Hypothalamus (tissue), 51 donors: ENCODE data around the gene MTG2.

Experiments
- DNase-seq, 51 donors: peaks; one replicate each; lab custom pipeline; 2025; lab: John Stamatoyannopoulos, UW

The MTG2 gene

GRCh38 chr20:62242176-62242575 is 59.3 kb downstream of the MTG2 start:
- DNase-seq: no peak

GRCh38 chr20:62243106-62243505 is 60.3 kb downstream of the MTG2 start:
- no peak for DNase-seq

- no peak for DNase-seq
Measured at GRCh38 chr20:62243906-62244515, 61.2 kb downstream of the MTG2 start.

- DNase-seq: no peak
Measured at GRCh38 chr20:62244644-62245108, 61.8 kb downstream of the MTG2 start.

- DNase-seq: peak in 4 of 51 donors; percentile 6 to 20 (median 17)
Measured at GRCh38 chr20:62245911-62246280, 63.1 kb downstream of the MTG2 start.

GRCh38 chr20:62246431-62246830 is 63.6 kb downstream of the MTG2 start:
- DNase-seq: no peak

GRCh38 chr20:62246872-62247652 is 64.2 kb downstream of the MTG2 start:
- no peak for DNase-seq

GRCh38 chr20:62248890-62249560 is 66.2 kb downstream of the MTG2 start:
- no peak for DNase-seq

- no peak for DNase-seq
Measured at GRCh38 chr20:62252342-62252966, 69.6 kb downstream of the MTG2 start.
